UCSD-AML1 (cell line): Measurements from ENCODE around the gene DDX6.

ENCODE experiments used
- DNase-seq: peaks from one replicate; lab custom pipeline; 2025; ENCODE audit not compliant: unreplicated experiment; lab: John Stamatoyannopoulos, UW

DDX6 gene

DNA sequence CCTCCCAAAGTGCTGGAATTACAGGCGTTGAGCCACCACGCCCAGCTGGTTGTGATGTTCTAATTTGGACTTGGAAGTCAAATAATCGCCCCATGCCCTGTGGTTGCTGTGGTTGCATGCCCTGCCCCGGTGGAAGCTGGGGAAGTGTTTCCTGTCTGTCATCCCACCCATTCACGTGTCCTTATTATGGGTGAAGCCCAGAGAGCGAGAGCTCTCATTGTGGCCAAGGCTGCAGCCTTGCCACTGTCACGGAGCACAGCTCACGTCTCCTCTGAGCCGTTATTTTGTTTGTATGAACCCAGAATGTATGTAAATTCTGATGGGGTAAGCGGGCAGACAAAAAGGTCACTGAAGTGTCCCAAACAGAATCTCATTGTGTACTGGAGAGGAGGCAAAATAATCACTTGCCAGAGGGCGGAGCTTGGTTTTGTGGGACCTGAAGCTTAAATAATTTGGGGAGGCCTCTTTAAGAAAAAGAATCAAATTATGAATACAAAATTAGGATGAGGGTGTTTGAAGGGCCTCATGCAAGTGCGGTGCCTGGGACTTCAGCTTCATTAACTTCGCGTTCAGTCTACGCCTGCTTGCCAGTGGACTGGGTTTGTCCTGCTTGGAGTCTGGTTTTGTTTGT lies 85.7 kb downstream of the DDX6 start:
- peak; percentile 77 for DNase-seq

DNA sequence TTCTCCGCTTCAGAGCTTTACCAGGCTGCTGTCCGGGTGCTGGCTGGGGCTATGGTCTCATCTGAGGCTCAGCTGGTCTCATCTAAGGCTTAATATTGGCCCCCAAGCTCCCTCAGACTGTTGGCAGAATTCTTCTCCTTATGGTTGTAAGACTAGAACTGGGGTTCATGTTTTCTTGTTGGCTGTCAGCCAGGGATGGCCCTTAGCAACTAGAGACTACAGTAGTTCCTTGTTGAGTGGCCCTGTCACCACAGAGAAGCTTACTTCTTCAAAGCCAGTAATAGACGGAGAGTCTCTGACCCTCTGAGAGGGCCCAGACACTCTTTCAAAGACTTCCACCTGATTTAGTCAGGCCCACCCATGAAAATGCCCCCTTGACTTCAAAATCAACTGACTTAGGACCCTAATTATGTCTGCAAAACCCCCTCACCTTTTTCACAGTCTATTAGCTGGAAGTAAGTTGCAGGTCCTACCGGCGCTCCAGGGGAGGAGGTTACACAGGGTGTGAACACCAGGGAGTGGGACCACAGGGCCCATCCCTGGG lies 87.3 kb downstream of the DDX6 start:
- DNase-seq: no peak

DNA sequence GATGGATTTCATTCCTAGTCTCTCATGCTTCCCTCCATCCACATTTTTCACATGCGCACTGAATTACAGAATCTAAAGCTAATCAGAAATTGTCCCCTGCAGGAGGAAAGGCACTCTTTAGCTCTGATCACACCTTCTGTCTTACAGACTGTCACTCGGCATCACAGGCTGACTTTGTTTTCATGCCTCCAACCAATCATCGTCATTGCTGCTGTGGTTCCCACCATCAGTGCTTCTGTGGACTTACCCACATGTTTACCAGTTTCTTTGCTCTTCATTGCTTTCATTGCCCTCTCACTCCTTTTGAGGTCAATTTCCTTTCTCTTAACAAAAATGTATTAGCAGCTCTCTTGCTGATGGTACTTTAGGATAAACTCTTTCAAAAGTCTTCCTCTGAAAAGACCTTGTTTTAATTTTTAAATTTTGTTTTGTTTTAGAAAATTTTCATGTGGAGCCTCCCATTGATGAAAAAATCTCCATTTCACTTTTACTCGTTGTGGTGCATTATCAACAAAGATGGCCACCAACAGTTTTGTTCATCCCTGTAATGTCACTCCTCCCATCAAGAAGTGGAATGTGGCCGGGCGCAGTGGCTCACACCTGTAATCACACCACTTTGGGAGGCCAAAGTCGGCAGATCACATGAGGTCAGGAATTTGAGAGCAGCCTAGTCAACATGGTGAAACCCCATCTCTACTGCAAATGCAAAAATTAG lies 91.3 kb downstream of the DDX6 start:
- no peak for DNase-seq
